Right renal cortex interstitium (tissue), 3 donors: Measurements from ENCODE around the gene STAU1. TPM values are rescaled to one million over a fixed set of nuclear protein-coding genes. Genes with fewer than 3 reads are reported as not detected.
"Not testable (repeated sequence)": the region's sequence is repeated elsewhere in the genome, so short reads cannot be mapped to it uniquely, and the experiment has no call there.

Experiments
- DNase-seq, 3 donors: peaks; one replicate each; pipeline ENCODE4 v3.0.0-alpha.2; 2013; ENCODE audit warnings: low read depth in 3 of 3, low spot score in 2 of 3
- polyA plus RNA-seq, 3 donors: library from polyadenylated mRNA; unstranded; fragments of 120-200 nt; gene quantifications; one replicate each; pipeline ENCODE4 v1.2.1, GENCODE V29; 2013; ENCODE audit not compliant: insufficient read length in 3 of 3

The STAU1 gene
- polyA plus RNA-seq, 3 donors = 112 to 127 (median 125) TPM

- DNase-seq = not testable (repeated sequence)
These were observed 19.3 kb downstream of the STAU1 start for GRCh38 chr20:49168864-49169263.

DNA sequence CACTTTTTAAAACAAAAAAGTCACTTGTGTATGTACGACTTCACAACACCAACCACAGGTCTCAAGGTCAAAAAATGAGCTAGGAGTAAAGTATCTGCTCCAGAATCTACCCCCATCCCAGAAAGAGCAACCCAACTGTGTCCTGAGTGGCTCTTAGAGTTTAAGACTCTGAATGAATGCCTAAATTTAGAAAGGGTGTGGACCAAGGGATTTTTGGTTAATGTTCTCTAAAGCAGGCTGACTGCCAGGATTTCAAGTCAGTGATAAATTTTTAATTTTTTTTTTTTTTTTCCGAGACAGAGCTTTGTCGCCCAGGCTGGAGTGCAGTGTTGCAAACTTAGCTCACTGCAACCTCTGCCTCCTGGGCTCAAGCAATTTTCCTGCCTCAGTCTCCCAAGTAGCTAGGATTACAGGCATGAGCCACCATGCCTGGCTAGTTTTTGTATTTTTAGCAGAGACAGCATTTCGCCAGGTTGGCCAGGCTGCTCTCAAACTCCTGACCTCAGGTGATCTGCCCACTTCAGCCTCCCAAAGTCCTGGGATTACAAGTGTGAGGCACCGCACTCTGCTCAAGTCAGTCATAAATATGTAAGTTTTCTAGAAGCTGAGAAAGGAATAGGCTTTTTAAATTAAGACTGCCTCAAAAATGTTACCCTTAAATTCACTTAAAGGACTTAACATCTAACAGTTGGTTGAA lies 20.2 kb downstream of the STAU1 start:
- no peak for DNase-seq

- no peak for DNase-seq
These were observed 21.3 kb downstream of the STAU1 start for GRCh38 chr20:49166534-49167449.

- DNase-seq = no peak
These were observed 22.5 kb downstream of the STAU1 start for GRCh38 chr20:49165611-49166010.

GRCh38 chr20:49163696-49164095 lies 24.4 kb downstream of the STAU1 start:
- no peak for DNase-seq

DNA sequence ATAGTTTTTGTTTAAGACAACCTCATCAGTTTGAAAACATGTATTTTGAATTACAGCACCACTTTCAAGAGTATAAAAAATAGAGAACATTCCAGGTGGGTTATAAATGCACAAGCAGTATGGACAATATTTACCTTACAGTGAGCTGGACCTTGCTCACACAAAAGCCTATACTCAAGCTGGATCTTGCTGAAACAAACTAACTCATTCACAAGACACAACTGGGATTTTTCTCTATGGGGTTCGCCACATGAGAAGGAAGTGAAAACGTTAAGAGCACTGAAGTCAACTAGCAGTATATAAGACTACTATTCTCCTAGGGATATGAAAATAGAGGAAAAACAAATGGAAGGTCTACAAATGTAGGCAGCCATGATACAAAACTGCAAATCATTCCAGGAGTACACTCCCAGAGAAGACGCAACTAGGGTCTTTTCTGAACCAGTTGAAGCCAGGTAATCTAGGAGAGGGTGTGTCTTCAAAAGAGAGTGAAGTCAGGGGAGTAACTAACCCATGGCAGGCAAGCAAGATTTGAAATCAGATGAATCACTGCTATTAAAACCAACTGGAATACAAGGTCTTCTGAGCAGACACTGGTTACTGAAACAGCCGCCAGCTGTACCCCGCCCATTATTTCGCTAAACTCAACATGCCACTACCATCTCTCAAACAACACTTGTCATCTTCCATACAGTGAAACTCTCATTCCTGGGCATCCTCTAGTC lies 26.5 kb downstream of the STAU1 start:
- no peak for DNase-seq

DNA sequence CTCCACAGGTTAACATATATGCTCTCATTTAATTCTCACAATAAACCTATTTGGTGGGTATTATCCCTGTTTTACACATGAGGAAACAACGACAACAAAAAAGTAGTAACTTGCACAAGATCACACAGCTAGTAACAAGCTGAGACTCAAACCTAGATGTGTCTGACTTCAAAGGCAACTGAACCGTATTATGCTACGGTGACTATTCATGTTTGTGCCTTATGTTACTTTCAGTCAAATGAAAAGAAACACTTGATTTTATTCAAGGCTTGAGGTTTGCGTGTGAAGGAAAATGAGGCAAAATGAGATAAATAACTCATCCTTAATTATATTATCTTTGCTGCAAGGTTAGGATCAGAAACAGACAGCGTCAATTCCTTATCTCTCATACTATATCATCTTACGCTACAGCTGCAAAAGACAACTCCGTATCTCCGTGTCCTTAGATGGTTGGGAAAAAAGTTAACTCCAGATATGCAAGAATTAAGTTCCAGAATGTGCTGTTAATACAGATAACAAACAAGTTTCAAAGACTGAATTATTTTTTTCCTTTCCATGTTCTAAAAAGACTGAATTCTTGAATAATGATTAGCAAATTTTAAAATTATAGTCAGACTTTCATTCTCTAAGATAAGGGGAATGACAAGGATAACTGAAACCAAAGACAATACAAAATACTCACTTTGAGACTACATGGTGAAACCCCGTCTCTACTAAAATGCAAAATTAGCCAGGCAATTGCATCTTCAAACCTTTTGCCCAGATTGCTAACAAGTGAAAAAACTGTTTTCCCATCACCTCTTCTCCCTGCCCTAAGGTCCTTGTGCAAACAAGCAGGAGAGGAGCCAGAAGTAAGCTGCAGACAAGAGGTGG lies 27.8 kb downstream of the STAU1 start:
- no peak for DNase-seq

GRCh38 chr20:49157146-49157545 lies 31.0 kb downstream of the STAU1 start:
- DNase-seq = no peak

DNA sequence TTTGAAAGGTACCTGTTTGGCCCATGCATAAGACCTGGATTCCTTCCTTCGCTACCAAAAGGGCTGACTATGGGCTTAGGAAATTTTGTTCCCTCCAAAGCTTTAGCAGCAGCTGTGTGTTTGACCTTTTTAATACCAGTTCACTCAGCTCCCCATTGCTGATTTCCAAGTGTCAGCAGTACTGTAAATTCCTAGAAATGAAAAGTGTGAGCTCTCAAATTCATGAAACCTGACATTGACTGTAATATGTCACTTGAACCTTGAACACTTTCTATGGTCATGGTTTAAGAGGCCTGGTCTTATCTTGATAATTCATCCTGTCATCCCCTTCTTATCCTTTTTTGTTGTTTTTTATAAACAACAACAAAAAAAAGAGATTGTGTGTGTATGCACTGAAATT lies 31.7 kb downstream of the STAU1 start:
- no peak for DNase-seq

DNA sequence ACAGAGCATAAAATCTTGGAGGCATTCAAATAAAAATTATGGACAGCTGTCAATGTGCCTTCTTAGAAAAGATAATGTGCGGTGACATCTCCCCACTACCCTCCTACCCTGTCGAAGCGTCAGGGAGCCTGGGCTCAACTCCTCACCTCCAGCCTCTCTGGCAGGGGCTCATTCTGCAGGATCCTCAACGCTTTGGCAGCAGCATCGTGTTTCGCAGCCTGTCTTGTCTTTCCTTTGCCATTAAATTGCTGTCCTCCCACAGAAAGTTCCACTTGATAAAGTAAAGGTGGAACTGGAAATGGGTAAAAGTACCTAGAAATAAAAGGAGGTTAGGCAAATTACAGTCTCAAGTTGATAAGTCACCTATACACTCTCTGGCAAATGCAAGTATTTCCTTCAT lies 36.7 kb downstream of the STAU1 start:
- DNase-seq = peak in 1 of 3 donors; percentile 15

DNA sequence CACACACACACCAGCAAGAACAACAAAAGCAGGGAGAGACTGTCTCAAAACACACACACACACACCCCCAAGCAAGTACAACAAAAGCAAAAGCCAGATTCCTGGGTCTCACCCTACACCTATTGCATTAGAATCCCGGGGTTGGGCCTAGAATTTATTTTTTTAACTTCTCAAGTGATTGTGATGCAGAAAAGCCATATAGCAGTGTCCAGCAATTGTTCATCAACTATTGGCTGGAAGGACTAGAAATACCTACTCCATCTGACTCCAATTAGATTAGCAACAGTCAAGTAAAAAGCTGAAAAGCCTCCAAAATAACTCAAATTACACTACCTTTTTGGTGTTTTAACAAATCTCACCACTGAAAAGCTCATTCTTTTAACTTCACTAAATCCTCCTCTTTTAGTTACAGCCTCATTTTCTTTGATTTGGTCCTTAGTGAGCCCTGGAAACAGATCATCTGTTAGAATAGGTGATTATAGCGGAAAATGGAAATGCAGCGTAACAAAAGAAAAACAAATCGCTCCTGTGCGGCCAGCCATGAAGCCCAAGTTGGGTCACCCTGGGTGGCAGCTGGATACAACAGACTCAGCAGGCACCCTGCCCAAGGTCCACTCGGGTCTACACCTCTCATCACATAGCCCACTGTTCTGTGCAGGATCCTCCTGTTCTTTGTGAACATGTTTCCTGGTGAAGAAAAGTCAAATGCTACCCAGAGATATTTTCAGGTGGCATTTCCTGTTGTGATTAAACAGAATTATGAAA lies 38.7 kb downstream of the STAU1 start:
- DNase-seq = no peak

GRCh38 chr20:49148601-49149000 lies 39.5 kb downstream of the STAU1 start:
- DNase-seq = no peak

GRCh38 chr20:49147296-49147695 lies 40.8 kb downstream of the STAU1 start:
- DNase-seq = no peak

DNA sequence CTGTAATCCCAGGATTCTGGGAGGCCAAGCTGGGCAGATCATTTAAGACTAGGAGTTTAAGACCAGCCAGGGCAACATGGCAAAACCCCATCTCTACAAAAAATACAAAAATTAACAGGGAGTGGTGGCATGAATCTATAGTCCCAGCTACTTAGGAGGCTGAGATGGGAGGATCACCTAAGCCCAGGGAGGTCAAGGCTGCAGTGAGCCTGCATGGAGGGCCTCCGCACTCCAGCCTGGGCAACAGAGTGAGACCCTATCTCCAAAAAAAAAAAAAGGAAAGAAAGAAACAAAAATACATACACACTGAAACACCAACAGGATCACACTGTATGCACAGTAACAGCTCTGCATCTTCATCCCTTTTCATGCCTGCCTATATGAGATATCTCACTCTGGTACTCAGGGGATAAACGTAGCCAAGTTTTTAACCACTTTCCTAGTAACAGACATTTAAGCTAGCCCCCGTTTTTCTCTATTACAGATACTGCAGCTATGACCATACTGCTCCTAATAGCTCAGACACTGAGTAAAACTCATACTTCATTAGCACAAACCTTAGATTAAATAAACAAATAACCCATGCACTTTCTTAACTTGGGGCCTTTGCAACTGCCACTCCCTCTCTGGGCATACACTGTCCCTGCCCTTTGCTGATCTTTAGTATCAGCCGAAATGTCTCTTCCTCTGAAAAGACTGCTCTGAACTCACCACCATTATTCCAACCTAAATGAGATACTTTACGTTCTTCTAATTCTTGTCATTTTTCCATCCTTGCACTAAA lies 41.5 kb downstream of the STAU1 start:
- no peak for DNase-seq

DNA sequence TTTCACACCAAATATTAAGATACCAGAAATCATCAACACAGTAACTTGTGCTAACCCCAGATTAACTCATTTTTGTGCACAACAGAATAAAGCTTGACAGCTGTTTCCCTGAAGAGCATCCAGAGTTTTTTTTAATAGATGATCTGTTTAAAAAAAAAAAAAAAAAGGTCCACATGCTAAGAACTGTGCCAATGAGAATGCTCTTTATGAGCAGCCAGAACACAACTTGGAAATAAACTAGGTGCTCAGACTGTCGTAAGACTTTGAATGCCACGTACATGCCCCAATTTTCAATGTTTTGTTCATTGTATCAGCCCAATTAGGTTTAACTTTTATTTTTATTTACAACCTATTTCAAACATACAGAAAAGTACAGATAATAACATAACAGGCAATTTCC lies 47.3 kb downstream of the STAU1 start:
- DNase-seq = no peak

DNA sequence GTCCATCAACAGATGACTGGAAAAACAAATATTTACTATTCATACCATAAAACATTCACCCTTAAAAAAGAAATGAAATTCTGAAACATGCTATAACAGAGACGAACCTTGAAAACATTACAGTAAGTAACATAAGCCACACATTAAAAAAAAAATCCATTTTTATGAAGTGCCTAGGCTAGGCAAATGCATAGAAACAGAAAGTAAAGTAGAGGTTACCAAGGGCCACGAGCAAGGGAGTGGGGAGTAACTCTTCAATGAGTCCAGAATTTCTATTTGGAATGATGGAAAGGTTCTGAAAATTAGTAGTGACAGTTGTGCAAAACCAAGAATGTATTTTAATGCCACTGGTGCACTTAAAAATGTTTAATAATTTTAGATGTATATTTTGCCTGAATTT lies 47.7 kb downstream of the STAU1 start:
- DNase-seq = no peak

- DNase-seq = no peak
These were observed 49.7 kb downstream of the STAU1 start for GRCh38 chr20:49138431-49138830.

DNA sequence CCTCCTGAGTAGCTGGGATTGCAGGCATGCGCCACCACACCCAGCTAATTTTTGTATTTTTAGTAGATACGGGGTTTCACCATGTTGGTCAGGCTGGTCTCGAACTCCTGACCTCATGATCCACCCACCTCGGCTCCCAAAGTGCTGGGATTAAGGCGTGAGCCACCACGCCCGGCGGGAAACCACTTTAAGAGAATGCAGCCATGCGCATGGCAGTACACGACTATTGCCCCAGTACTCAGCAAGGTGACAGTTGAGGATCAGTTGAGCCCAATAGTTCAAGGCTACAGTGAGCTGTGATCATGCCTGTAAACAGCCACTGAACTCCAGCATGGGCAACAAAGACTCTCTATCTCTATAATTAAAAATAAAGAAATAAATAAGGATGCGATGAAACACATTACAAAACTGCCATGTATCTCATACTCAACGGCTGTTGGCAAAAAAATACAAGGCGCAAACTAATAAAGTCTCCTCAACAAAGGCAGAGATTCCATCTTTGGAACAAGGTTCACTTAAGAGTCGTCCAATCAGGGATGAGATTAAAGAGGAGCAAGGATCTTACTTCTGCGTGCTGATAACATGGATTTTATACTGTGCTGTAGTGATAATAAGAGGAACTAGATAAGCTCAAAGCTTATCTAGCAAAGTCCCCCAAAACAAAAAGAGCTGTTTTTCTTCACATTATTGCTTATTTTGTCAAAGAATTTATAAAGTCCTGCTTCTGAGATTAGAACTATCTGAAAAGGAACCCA lies 51.1 kb downstream of the STAU1 start:
- no peak for DNase-seq
